PC-3 (cell line): ENCODE measurements around the gene CD86. TPM values are rescaled to one million over a fixed set of nuclear protein-coding genes. Genes with fewer than 3 reads are reported as not detected.

Experiments used
- ATAC-seq: fragments of 200-7000 bp; cut with Tn5 transposase; 2 replicates; pipeline ENCODE4 v1.9.1; 2020; ENCODE audit warnings: mild to moderate bottlenecking, moderate library complexity
- BruUV-seq: library from RNA; stranded (reverse); fragments of 400-500 nt; replicated peaks from 2 replicates; lab custom pipeline; 2021; lab: Mats Ljungman, UMichigan
- CTCF ChIA-PET: fragments of 300-600 bp; sonication (Branson Sonifier 250); formaldehyde crosslinking; loops from one replicate; lab custom pipeline; 2022; ENCODE audit warnings: antibody characterized with exemption; lab: Charles Lee
- POLR2A ChIA-PET: fragments of 300-600 bp; sonication (Branson Sonifier 250); formaldehyde crosslinking; loops from one replicate; lab custom pipeline; 2022; ENCODE audit warnings: antibody characterized with exemption; ENCODE audit not compliant: unreplicated experiment; lab: Charles Lee
- DNase-seq: peaks from one replicate; pipeline ENCODE4 v3.0.0-alpha.2; 2015
- H2AFZ ChIP-seq: fragments of 300-600 bp; sonication (generic); 2 replicates; pipeline ENCODE4 v1.6.0; 2016; ENCODE audit warnings: antibody characterized with exemption, low read length
- H3F3A ChIP-seq: fragments of 300-600 bp; sonication (generic); one replicate; pipeline ENCODE4 v1.6.0; 2017; ENCODE audit warnings: antibody characterized with exemption, low read length, control low read depth, mild to moderate bottlenecking; ENCODE audit not compliant: unreplicated experiment
- H3K27ac ChIP-seq: fragments of 300-600 bp; sonication (generic); 2 replicates; pipeline ENCODE4 v1.5.1; 2016; ENCODE audit warnings: mild to moderate bottlenecking, low read length
- H3K27me3 ChIP-seq: fragments of 300-600 bp; sonication (generic); 2 replicates; pipeline ENCODE4 v1.6.1; 2016; ENCODE audit warnings: low read length, mixed read lengths
- H3K36me3 ChIP-seq: fragments of 300-600 bp; sonication (generic); 2 replicates; pipeline ENCODE4 v1.6.1; 2016; ENCODE audit warnings: low read depth, mixed run types, low read length, mixed read lengths
- H3K4me1 ChIP-seq: fragments of 300-600 bp; sonication (generic); 2 replicates; pipeline ENCODE4 v1.5.1; 2016; ENCODE audit warnings: low read length; ENCODE audit not compliant: insufficient read depth
- H3K4me2 ChIP-seq: fragments of 300-600 bp; sonication (generic); 2 replicates; pipeline ENCODE4 v1.6.0; 2016; ENCODE audit warnings: low read length
- H3K4me3 ChIP-seq: fragments of 300-600 bp; sonication (generic); 2 replicates; pipeline ENCODE4 v1.5.1; 2016; ENCODE audit warnings: mild to moderate bottlenecking, low read length, mixed read lengths
- H3K79me2 ChIP-seq: fragments of 300-600 bp; sonication (generic); 2 replicates; pipeline ENCODE4 v1.6.1; 2017; ENCODE audit warnings: low read length, mixed read lengths
- H3K9ac ChIP-seq: fragments of 300-600 bp; sonication (generic); 2 replicates; pipeline ENCODE4 v1.6.0; 2016; ENCODE audit warnings: mild to moderate bottlenecking, low read length
- H3K9me2 ChIP-seq: fragments of 300-600 bp; sonication (generic); replicated peaks from 2 replicates; pipeline ENCODE4 v1.6.1; 2016; ENCODE audit warnings: mixed run types, low read length, mixed read lengths
- H3K9me3 ChIP-seq: fragments of 300-600 bp; sonication (generic); 2 replicates; pipeline ENCODE4 v1.6.1; 2016; ENCODE audit warnings: low read length, mixed read lengths
- H4K20me1 ChIP-seq: fragments of 300-600 bp; sonication (generic); 2 replicates; pipeline ENCODE4 v1.6.1; 2016; ENCODE audit warnings: low read length, mixed read lengths
- EZH2 ChIP-seq: fragments of 300-600 bp; sonication (generic); IDR thresholded peaks from one replicate; pipeline ENCODE4 v1.6.1; 2017; ENCODE audit warnings: antibody characterized with exemption, mild to moderate bottlenecking, low read length; ENCODE audit not compliant: unreplicated experiment
- EZH2phosphoT487 ChIP-seq: fragments of 300-600 bp; sonication (generic); IDR thresholded peaks from 2 replicates; pipeline ENCODE4 v1.6.1; 2018; ENCODE audit warnings: mild to moderate bottlenecking, antibody characterized with exemption, low read length, borderline replicate concordance
- intact Hi-C: fragments of 100-400 bp; cut with micrococcal nuclease; formaldehyde crosslinking; loops from 2 replicates; pipeline ENCODE4 v1.9.0; 2023
- total RNA-seq: library from RNA; depleted of rRNA; stranded (reverse); fragments of >200 nt; gene quantifications from 2 replicates; pipeline ENCODE4 v1.2.3, GENCODE V29; 2014
- TF ChIP-seq, protein P1 (sequence below): fragments of 300-600 bp; sonication (generic); conservative IDR thresholded peaks from 2 replicates; pipeline ENCODE4 v1.5.1; 2017; ENCODE audit warnings: antibody characterized with exemption, low read depth, mild to moderate bottlenecking, low read length

The CD86 gene
- total RNA-seq, 1 experiment from 2014 or later: 0.07 TPM

DNA sequence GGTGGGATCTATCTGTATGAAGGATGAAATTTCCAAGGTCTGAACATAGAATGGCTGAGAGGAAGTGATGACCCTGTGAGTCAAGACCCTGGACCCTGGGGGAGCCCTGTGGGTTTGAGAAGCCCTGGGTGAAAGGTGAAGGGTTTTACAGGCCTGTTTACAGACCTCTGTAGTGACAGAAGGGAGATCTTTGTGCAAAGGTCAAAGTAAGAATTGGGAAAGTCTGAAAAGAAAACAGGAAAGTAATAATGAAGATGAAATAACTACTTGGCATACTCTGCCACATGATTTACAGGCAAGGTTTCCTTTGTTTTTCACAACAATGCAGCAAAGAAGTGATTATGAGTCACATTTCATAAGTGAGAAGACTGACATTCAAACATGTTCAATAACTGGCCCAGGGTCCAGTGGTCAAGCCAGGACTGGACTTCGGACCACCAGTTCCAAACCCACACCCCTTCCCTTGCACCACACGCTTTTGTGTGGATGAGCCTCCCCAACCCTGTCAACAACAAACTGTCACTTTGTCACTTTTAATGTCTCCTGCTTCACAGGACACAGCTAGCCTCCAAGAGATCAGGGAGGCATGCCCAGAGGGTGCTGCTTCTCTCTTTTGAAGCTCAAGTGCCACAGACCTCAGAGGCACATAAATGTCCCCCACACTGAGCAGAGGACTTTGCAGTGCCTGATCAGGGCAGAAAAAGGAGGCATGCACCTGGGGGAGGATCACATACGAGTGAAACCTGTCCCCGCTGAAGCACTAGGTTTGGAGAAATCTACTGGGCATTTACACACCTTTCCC lies 21.5 kb downstream of the CD86 start:
- TF ChIP-seq EZH2phosphoT487: no peak
- TF ChIP-seq, protein P1, sequence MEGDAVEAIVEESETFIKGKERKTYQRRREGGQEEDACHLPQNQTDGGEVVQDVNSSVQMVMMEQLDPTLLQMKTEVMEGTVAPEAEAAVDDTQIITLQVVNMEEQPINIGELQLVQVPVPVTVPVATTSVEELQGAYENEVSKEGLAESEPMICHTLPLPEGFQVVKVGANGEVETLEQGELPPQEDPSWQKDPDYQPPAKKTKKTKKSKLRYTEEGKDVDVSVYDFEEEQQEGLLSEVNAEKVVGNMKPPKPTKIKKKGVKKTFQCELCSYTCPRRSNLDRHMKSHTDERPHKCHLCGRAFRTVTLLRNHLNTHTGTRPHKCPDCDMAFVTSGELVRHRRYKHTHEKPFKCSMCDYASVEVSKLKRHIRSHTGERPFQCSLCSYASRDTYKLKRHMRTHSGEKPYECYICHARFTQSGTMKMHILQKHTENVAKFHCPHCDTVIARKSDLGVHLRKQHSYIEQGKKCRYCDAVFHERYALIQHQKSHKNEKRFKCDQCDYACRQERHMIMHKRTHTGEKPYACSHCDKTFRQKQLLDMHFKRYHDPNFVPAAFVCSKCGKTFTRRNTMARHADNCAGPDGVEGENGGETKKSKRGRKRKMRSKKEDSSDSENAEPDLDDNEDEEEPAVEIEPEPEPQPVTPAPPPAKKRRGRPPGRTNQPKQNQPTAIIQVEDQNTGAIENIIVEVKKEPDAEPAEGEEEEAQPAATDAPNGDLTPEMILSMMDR: no peak
- no peak for TF ChIP-seq EZH2
- Histone ChIP-seq H3F3A (no peaks in the 10 kb centered on the region), H3K9ac (no peak overlapping the region), H3K4me1 (peaks cover 5% of the 10 kb centered on the region), H3K4me3 (no peak overlapping the region), H3K27ac (no peak overlapping the region), H3K9me2 (no peaks in the 10 kb centered on the region), H3K36me3 (no peaks in the 10 kb centered on the region), H3K4me2 (no peak overlapping the region), H3K9me3 (no peaks in the 10 kb centered on the region), H3K79me2 (no peaks in the 10 kb centered on the region), H3K27me3 (peaks cover 6% of the 10 kb centered on the region; the same call in 1 of the 2 replicates), H2AFZ (no peak overlapping the region), H4K20me1 (no peaks in the 10 kb centered on the region)
- ATAC-seq (no peak), DNase-seq (no peak)
- intact Hi-C loops: loop anchor here (1.0 kb wide), 1 partner anchor 12 kb away; no protein-coding TSS in a partner anchor
- no TSS peak for BruUV-seq
- POLR2A ChIA-PET: no interaction called here
- CTCF ChIA-PET: no interaction called here

DNA sequence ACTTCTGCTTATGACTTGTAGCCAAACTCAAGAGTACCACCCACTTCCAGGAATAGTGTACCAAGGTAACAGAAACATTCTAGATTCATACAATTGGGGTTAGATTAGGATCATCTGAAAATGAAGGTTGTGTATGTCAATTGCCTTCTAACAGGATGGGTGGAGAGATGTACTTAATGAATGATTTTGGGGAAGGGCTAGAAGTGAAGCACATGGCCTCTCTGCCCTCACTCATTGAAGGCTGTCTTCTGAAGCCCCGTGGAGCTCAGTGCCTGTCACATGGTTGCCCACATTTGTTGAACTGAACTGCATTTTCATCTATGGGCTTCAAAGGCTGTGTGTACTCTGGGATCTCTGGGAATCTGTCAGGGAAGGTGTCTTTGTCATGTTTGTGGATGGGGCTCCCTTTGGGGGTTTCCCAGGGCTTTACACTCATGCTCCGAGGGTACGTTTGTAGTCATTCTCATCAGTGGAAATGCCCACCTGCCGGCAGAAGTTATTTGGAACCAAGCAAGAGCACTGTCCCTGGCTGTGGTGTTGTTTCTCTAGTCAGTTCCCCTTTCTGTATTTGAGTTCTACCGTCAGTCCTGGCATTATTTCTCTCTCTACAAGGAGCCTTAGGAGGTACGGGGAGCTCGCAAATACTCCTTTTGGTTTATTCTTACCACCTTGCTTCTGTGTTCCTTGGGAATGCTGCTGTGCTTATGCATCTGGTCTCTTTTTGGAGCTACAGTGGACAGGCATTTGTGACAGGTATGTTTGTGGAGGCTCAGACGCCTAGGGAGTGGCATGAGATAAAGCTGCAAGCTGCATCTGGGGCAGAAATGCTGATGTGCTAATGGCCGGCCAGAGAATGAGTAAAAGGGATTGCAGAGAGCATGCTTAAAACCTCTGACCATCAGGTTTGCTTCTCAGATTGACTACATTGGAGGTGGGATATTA lies 22.4 kb downstream of the CD86 start:
- CTCF ChIA-PET: interaction anchor here (0.7 kb wide), 1 partner anchor 228 kb away, joined by 3 read pairs; no protein-coding TSS in a partner anchor

More for the DNA sequence above, 22.4 kb downstream of the CD86 start:
- H2AFZ ChIP-seq: no peak overlapping the region
- no peak; the same call in 1 of the 2 replicates for ATAC-seq
- no peaks in the 10 kb centered on the region for H3K36me3 ChIP-seq
- TF ChIP-seq, protein P1: no peak
- no peak for TF ChIP-seq EZH2
- peaks cover 5% of the 10 kb centered on the region for H3K4me1 ChIP-seq
- H3K9me2 ChIP-seq: no peaks in the 10 kb centered on the region
- no peak overlapping the region for H3K9ac ChIP-seq
- no peaks in the 10 kb centered on the region for H3F3A ChIP-seq
- no peak overlapping the region for H3K4me2 ChIP-seq
- H4K20me1 ChIP-seq: no peaks in the 10 kb centered on the region
- peaks cover 6% of the 10 kb centered on the region; the same call in 1 of the 2 replicates for H3K27me3 ChIP-seq
- H3K4me3 ChIP-seq: no peak overlapping the region
- no TSS peak for BruUV-seq
- DNase-seq: no peak
- POLR2A ChIA-PET: interaction anchor here (0.5 kb wide), 1 partner anchor 275 kb away, joined by 3 read pairs; no protein-coding TSS in a partner anchor
- H3K79me2 ChIP-seq: no peaks in the 10 kb centered on the region
- no peak overlapping the region for H3K27ac ChIP-seq
- no peaks in the 10 kb centered on the region for H3K9me3 ChIP-seq
- intact Hi-C loops: loop anchor here (1.0 kb wide), 1 partner anchor 11 kb away; no protein-coding TSS in a partner anchor
